ENCODE data around the gene PNLDC1. TPM values are rescaled to one million over a fixed set of nuclear protein-coding genes. Genes with fewer than 3 reads are reported as not detected.

The PNLDC1 gene
- total and polyA plus RNA-seq, 9 of the 15 experiments (the other 6 are each of a cell fraction or from before 2014, with no cell fraction given) = 0.12 TPM; not detected in 8

GRCh38 chr6:159790956-159791598 lies 9.0 kb upstream of the PNLDC1 start (continued):
- 0 out of 2 replicates have a peak, but pooled peaks have one; percentile 11 for TF ChIP-seq REST (IDR thresholded peaks at IDR 0.05; ENCODE audit: borderline replicate concordance)
- TF ChIP-seq REST (CRISPR knock-in tag; IDR thresholded peaks at IDR 0.05; ENCODE audit: low read depth) = no peak
- no peak for TF ChIP-seq ZBTB49 (CRISPR knock-in tag; IDR thresholded peaks at IDR 0.05; ENCODE audit: borderline replicate concordance)
- TF ChIP-seq MGA (IDR thresholded peaks at IDR 0.05) = no peak
